GM19035 (cell line): Measurements from ENCODE around the gene ARL6IP4.

Experiments used
- ATAC-seq: cut with Tn5 transposase; IDR thresholded peaks from one replicate; pipeline ENCODE4 v1.9.1; 2021; ENCODE audit not compliant: unreplicated experiment

ARL6IP4 gene

GRCh38 chr12:122958198-122958888, 22.1 kb upstream of the ARL6IP4 start:
- ATAC-seq: no peak

- no peak for ATAC-seq
Measured at GRCh38 chr12:122959566-122960192, 20.8 kb upstream of the ARL6IP4 start.

- ATAC-seq: no peak
Measured at GRCh38 chr12:122960193-122960569, 20.3 kb upstream of the ARL6IP4 start.

GRCh38 chr12:122961531-122962329, 18.8 kb upstream of the ARL6IP4 start:
- no peak for ATAC-seq

- no peak for ATAC-seq
Measured at GRCh38 chr12:122963941-122964265, 16.6 kb upstream of the ARL6IP4 start.

GRCh38 chr12:122964439-122965257, 15.8 kb upstream of the ARL6IP4 start:
- no peak for ATAC-seq

GRCh38 chr12:122965321-122965751, 15.1 kb upstream of the ARL6IP4 start:
- no peak for ATAC-seq

- peak; percentile 74 for ATAC-seq
Measured at GRCh38 chr12:122965851-122966742, 14.4 kb upstream of the ARL6IP4 start, which contains the start of gene ABCB9. TSS of gene ABCB9 (minus strand) at chr12:122966463. CDS start at chr12:122960235, 6,228 bp downstream.

- ATAC-seq: no peak
Measured at GRCh38 chr12:122966743-122967550, 13.5 kb upstream of the ARL6IP4 start.

- no peak for ATAC-seq
Measured at GRCh38 chr12:122968104-122968503, 12.4 kb upstream of the ARL6IP4 start.

GRCh38 chr12:122969676-122970075, 10.8 kb upstream of the ARL6IP4 start:
- ATAC-seq: no peak

GRCh38 chr12:122974274-122974891, 6.1 kb upstream of the ARL6IP4 start:
- ATAC-seq: peak; percentile 78

GRCh38 chr12:122974892-122975789, 5.3 kb upstream of the ARL6IP4 start, which contains the start of gene OGFOD2:
TSS of gene OGFOD2 (plus strand) at chr12:122975244. CDS start at chr12:122975252, 8 bp downstream.
- ATAC-seq: peak; percentile 77

GRCh38 chr12:122975790-122976647, 4.5 kb upstream of the ARL6IP4 start:
- no peak for ATAC-seq

GRCh38 chr12:122976648-122976975, 3.9 kb upstream of the ARL6IP4 start:
- no peak for ATAC-seq

- ATAC-seq: no peak
Measured at GRCh38 chr12:122977153-122977552, 3.3 kb upstream of the ARL6IP4 start.
